Heart left ventricle (tissue), 16 donors: ENCODE data around the gene DFFB. TPM values are rescaled to one million over a fixed set of nuclear protein-coding genes. Genes with fewer than 3 reads are reported as not detected.

Experiments used
- ATAC-seq, 4 donors: fragments of 200-7000 bp; cut with Tn5 transposase; one replicate each; pipeline ENCODE4 v1.9.1; 2020 to 2022; ENCODE audit warnings: moderate library complexity in 4 of 4, mild to moderate bottlenecking in 3 of 4, moderate number of reproducible peaks in 1 of 4
- DNase-seq, 5 donors: peaks; one replicate each; pipeline ENCODE4 v3.0.0-alpha.2; 2020
- H3K27ac ChIP-seq, 12 donors: fragments of 200-600 bp; sonication (generic) in 4 of 12; one replicate each; pipeline versions ENCODE4 v1.5.0 to v1.8.0; 2016 to 2022; ENCODE audit warnings: mild to moderate bottlenecking in 2 of 12
- H3K27me3 ChIP-seq, 9 donors: fragments of 200-600 bp; sonication (generic) in 2 of 9; one replicate each; pipeline versions ENCODE4 v1.5.1 to v1.8.0; 2016 to 2022; ENCODE audit warnings: mild to moderate bottlenecking in 3 of 9
- H3K36me3 ChIP-seq, 9 donors: fragments of 200-600 bp; sonication (generic) in 2 of 9; one replicate each; pipeline versions ENCODE4 v1.5.0 to v1.8.0; 2018 to 2022; ENCODE audit warnings: mild to moderate bottlenecking in 2 of 9
- H3K4me1 ChIP-seq, 12 donors: fragments of 200-600 bp; sonication (generic) in 4 of 12; one replicate each; pipeline versions ENCODE4 v1.5.0 to v1.8.0; 2016 to 2022; ENCODE audit warnings: mild to moderate bottlenecking in 3 of 12
- H3K4me3 ChIP-seq, 12 donors: fragments of 200-600 bp; sonication (generic) in 4 of 12; one replicate each; pipeline versions ENCODE4 v1.5.0 to v1.8.0; 2017 to 2022; ENCODE audit warnings: mild to moderate bottlenecking in 9 of 12, moderate library complexity in 4 of 12
- H3K9me3 ChIP-seq, 12 donors: fragments of 200-600 bp; sonication (generic) in 4 of 12; one replicate each; pipeline versions ENCODE4 v1.5.0 to v1.8.0; 2016 to 2022; ENCODE audit warnings: mild to moderate bottlenecking in 1 of 12
- POLR2A ChIP-seq, 2 donors: fragments of 450-650 bp; IDR thresholded peaks; one replicate each; pipeline ENCODE4 v1.6.1; 2017; ENCODE audit warnings: antibody characterized with exemption in 2 of 2, mild to moderate bottlenecking in 2 of 2, moderate library complexity in 2 of 2
- WGBS, 4 donors: extraction: QIAGEN DNeasy Blood & Tissue Kit in 2 of 4; methylation state at CpG; one replicate each; pipeline versions ENCODE4 v1.1.5 to v1.1.7; 2013 to 2018; 5-methylcytosine and 5-hydroxymethylcytosine counted together
- intact Hi-C, 10 donors: fragments of 100-400 bp; cut with DNase I; formaldehyde crosslinking; loops; one replicate each; pipeline versions ENCODE4 v1.11.1 to v1.14.2; 2022
- polyA plus RNA-seq, 2 donors: library from polyadenylated mRNA; stranded (reverse); fragments of 200-250 nt; gene quantifications; one replicate each; pipeline ENCODE4 v1.2.3, GENCODE V29; 2013
- total RNA-seq, 9 donors: library from RNA; depleted of rRNA in 2 of 9; stranded (reverse); fragments of >200 nt in 2 of 9; fragmentation: NEBNext Ultra II Directional in 3 of 9; extraction: Animal tissue kit (Norgen Biotek cat#: 25700) in 3 of 9; gene quantifications; one replicate each; pipeline versions ENCODE4 v1.1.0 to v1.2.4, GENCODE V29; 2016 to 2023
- TF ChIP-seq, protein P1 (sequence below), 12 donors: fragments of 200-600 bp; sonication (generic) in 4 of 12; IDR thresholded peaks; one replicate each; pipeline versions ENCODE4 v1.5.0 to v1.8.0; 2018 to 2022; ENCODE audit warnings: antibody characterized with exemption in 12 of 12, mild to moderate bottlenecking in 5 of 12
- donor health status: ischemic (EF 13 %, LVEDD 7.1; RV severe dilation, severe dysfunction).
- donor health status: healthy with polysubstance abuse.
- donor health status: DM: no; HTN: yes; CAD: no.
- donor health status: DM: no; HTN: no; CAD: no.
- donor health status: ischemic (EF 25% LVEDD 6.9; RV normal size, moderate dysfunction).
- donor health status: ischemic (EF 25% LVEDD 5.7; RV mildly dilated, moderate dysfunction).
- donor health status: healthy.
- donor health status: DM: yes; HTN: yes; CAD: no.
- donor health status: ischemic (EF 35%, LVEDD 5.7; RV mildly dilated, moderate dysfunction).
- donor health status: nonischemic (EF 11% LVEDD 7.7; RV severe dilation, severe dysfunction).
- donor health status: DM: yes; HTN: yes; CAD: no.
- donor health status: PGD.
- donor health status: ischemic (EF 29% LVEDD 5.4; RV normal size, mild dysfunction).
- donor health status: nonischemic (EF 23%, LVEDD 6.1; RV moderate dilation, normal function).

Gene DFFB
- total and polyA plus RNA-seq, 11 donors = 1.3 to 5.8 (median 2.6) TPM

GRCh38 chr1:3824650-3825049, 32.6 kb upstream of the DFFB start:
- H3K36me3 ChIP-seq = peaks cover 0 to 98% (median 92%) of the 10 kb centered on the region in 9 donors
- 78 to 97% (median 88%) methylated on average over 7 to 8 of the region's 8 CpGs for WGBS, 4 donors
- H3K27ac ChIP-seq = no peak overlapping the region
- no peaks in the 10 kb centered on the region for H3K27me3 ChIP-seq
- TF ChIP-seq, protein P1, sequence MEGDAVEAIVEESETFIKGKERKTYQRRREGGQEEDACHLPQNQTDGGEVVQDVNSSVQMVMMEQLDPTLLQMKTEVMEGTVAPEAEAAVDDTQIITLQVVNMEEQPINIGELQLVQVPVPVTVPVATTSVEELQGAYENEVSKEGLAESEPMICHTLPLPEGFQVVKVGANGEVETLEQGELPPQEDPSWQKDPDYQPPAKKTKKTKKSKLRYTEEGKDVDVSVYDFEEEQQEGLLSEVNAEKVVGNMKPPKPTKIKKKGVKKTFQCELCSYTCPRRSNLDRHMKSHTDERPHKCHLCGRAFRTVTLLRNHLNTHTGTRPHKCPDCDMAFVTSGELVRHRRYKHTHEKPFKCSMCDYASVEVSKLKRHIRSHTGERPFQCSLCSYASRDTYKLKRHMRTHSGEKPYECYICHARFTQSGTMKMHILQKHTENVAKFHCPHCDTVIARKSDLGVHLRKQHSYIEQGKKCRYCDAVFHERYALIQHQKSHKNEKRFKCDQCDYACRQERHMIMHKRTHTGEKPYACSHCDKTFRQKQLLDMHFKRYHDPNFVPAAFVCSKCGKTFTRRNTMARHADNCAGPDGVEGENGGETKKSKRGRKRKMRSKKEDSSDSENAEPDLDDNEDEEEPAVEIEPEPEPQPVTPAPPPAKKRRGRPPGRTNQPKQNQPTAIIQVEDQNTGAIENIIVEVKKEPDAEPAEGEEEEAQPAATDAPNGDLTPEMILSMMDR (IDR thresholded peaks at IDR 0.05) = no peak
- no peak for TF ChIP-seq POLR2A (IDR thresholded peaks at IDR 0.05)
- DNase-seq = no peak
- intact Hi-C loops = no loop called here
- no peak for ATAC-seq
- no peaks in the 10 kb centered on the region for H3K9me3 ChIP-seq
- no peaks in the 10 kb centered on the region for H3K4me1 ChIP-seq
- H3K4me3 ChIP-seq = no peak overlapping the region

DNA sequence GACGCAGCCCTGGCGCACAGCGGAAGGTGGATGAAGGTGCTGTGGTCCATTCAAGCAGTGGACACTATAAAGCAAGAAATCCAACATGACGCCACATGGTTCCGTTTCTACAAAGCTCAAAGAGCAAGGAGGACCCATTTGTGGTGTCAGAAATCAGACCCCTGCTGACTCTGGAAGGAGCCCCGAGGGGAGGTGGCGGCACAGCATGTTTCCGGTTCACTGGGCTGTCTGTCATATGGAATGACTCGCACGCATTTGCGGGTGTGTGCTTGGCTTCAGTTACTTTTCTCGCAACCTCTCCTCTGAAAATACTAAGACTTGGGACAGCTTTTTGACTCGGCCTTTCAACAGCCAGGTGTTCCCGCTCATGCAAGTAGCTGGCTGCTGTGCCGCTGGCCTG, 31.9 kb upstream of the DFFB start:
- H3K9me3 ChIP-seq = no peaks in the 10 kb centered on the region
- TF ChIP-seq POLR2A (IDR thresholded peaks at IDR 0.05) = no peak
- TF ChIP-seq, protein P1 (IDR thresholded peaks at IDR 0.05) = no peak
- no peak overlapping the region for H3K4me3 ChIP-seq
- no peaks in the 10 kb centered on the region for H3K4me1 ChIP-seq
- intact Hi-C loops = no loop called here
- DNase-seq = no peak
- 85 to 92% (median 89%) methylated on average over 15 of the region's 15 CpGs for WGBS, 4 donors
- no peak overlapping the region for H3K27ac ChIP-seq
- H3K36me3 ChIP-seq = peaks cover 0 to 98% (median 92%) of the 10 kb centered on the region in 9 donors
- H3K27me3 ChIP-seq = no peaks in the 10 kb centered on the region
- no peak for ATAC-seq

GRCh38 chr1:3827813-3828307, 29.4 kb upstream of the DFFB start:
- no peaks in the 10 kb centered on the region for H3K4me1 ChIP-seq
- intact Hi-C loops = no loop called here
- H3K9me3 ChIP-seq = no peaks in the 10 kb centered on the region
- no peaks in the 10 kb centered on the region for H3K27me3 ChIP-seq
- peaks cover 0 to 97% (median 92%) of the 10 kb centered on the region in 9 donors for H3K36me3 ChIP-seq
- TF ChIP-seq POLR2A (IDR thresholded peaks at IDR 0.05) = no peak
- TF ChIP-seq, protein P1 (IDR thresholded peaks at IDR 0.05) = no peak
- no peak overlapping the region for H3K4me3 ChIP-seq
- WGBS, 4 donors = 88 to 90% (median 89%) methylated on average over 6 to 14 of the region's 14 CpGs
- no peak overlapping the region for H3K27ac ChIP-seq
- ATAC-seq = peak in 1 of 4 donors; percentile 33
- DNase-seq = no peak

- no peak for ATAC-seq
- 90 to 95% (median 93%) methylated on average over 8 of the region's 8 CpGs for WGBS, 4 donors
- Histone ChIP-seq H3K4me3 (no peak overlapping the region), H3K27me3 (no peaks in the 10 kb centered on the region), H3K4me1 (no peaks in the 10 kb centered on the region), H3K27ac (no peak overlapping the region), H3K9me3 (no peaks in the 10 kb centered on the region), H3K36me3 (peaks cover 0 to 96% (median 90%) of the 10 kb centered on the region in 9 donors)
- intact Hi-C loops = no loop called here
- TF ChIP-seq POLR2A (IDR thresholded peaks at IDR 0.05) = no peak
- TF ChIP-seq, protein P1 (IDR thresholded peaks at IDR 0.05) = no peak
- no peak for DNase-seq
Measured at GRCh38 chr1:3828391-3828790, 28.9 kb upstream of the DFFB start.
